GM12878 (cell line): ENCODE results near the gene CSF3R. TPM values are rescaled to one million over a fixed set of nuclear protein-coding genes. Genes with fewer than 3 reads are reported as not detected.

Experiments
- BCLAF1 ChIP-seq: fragments of 450-650 bp; IDR thresholded peaks from 2 replicates; pipeline ENCODE4 v1.6.1; 2017; ENCODE audit warnings: antibody characterized with exemption, mild to moderate bottlenecking, moderate library complexity
- HDAC6 ChIP-seq: fragments of 200-600 bp; sonication (generic); IDR thresholded peaks from one replicate; pipeline ENCODE4 v1.8.0; 2017; ENCODE audit warnings: antibody characterized with exemption; ENCODE audit not compliant: unreplicated experiment
- IKZF2 ChIP-seq, 2 experiments: fragments of 450-650 bp; IDR thresholded peaks; 2 replicates each; pipeline ENCODE4 v1.6.1; 2017; ENCODE audit warnings: mild to moderate bottlenecking in 2 of 2, moderate library complexity in 2 of 2
- PAX8 ChIP-seq: fragments of 450-650 bp; IDR thresholded peaks from 2 replicates; pipeline ENCODE4 v1.6.1; 2017; ENCODE audit warnings: mild to moderate bottlenecking, moderate library complexity
- RAD51 ChIP-seq: fragments of 450-650 bp; IDR thresholded peaks from 2 replicates; pipeline ENCODE4 v1.6.1; 2016; ENCODE audit warnings: moderate library complexity, mild to moderate bottlenecking, inconsistent platforms
- USF1 ChIP-seq: IDR thresholded peaks from 2 replicates; pipeline ENCODE4 v1.6.1; 2011; ENCODE audit warnings: borderline replicate concordance, low read depth, mild to moderate bottlenecking, moderate library complexity, mixed read lengths, low read length; ENCODE audit not compliant: insufficient read depth; ENCODE audit errors: extremely low read length
- ZNF274 ChIP-seq: IDR thresholded peaks from one replicate; pipeline ENCODE4 v1.8.0; 2011; ENCODE audit not compliant: insufficient read length, insufficient read depth
- polyA plus RNA-seq, 11 experiments: library from polyadenylated mRNA; depleted of rRNA in 4 of 11; unstranded in 6 of 11; stranded (reverse) in 5 of 11; fragments of >200 nt; fragmentation: Nextera tagmentation in 4 of 11; fragmentation: Illumina TruSeq in 1 of 11; extraction: Ambion mirVana in 4 of 11; extraction: Trizol in 1 of 11; gene quantifications; 1 replicate in 1 of 11; 2 replicates in 10 of 11; pipeline versions ENCODE4 v1.2.1 to v1.2.3, GENCODE V29; 2011 to 2016; ENCODE audit warnings: inconsistent platforms in 2 of 11, missing spikeins in 2 of 11, low read depth in 1 of 11
- total RNA-seq, 4 experiments: library from RNA; depleted of rRNA in 3 of 4; stranded (reverse); fragments of >200 nt in 3 of 4; fragmentation: Illumina TruSeq in 1 of 4; extraction: Trizol in 1 of 4; gene quantifications; 2 replicates each; pipeline versions ENCODE4 v1.2.1 to v1.2.3, GENCODE V29; 2013 to 2021
- TF ChIP-seq, protein P1 (sequence below): fragments of 450-650 bp; IDR thresholded peaks from 2 replicates; pipeline ENCODE4 v1.6.1; 2017; ENCODE audit warnings: mild to moderate bottlenecking, moderate library complexity

The CSF3R gene
- total and polyA plus RNA-seq, 10 of the 15 experiments (the other 5 are each of a cell fraction or from before 2014, with no cell fraction given): 0.13 TPM; not detected in 9

DNA sequence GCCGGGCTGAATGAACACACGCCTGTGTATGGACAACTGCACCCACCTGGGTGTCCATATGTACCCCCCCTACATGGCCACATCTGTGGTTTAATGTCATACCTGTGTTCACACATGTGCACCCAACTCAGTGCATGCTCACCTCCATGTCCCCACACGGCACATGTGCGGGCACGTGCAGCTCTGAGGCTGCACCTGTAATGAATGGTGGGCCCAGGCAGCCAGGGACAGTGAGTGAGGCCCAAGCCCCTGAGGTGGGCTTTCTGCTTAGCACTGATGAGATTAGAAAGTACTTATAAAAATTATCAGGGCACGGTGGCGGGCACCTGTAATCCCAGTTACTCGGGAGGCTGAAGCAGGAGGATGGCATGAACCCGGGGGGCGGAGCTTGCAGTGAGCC, 42.5 kb upstream of the CSF3R start (continued):
- TF ChIP-seq USF1 (no peak), ZNF274 (no peak), HDAC6 (no peak), BCLAF1 (no peak), RAD51 (no peak), IKZF2 (IDR thresholded peaks at IDR 0.05) (no peak), PAX8 (no peak)
- TF ChIP-seq, protein P1, sequence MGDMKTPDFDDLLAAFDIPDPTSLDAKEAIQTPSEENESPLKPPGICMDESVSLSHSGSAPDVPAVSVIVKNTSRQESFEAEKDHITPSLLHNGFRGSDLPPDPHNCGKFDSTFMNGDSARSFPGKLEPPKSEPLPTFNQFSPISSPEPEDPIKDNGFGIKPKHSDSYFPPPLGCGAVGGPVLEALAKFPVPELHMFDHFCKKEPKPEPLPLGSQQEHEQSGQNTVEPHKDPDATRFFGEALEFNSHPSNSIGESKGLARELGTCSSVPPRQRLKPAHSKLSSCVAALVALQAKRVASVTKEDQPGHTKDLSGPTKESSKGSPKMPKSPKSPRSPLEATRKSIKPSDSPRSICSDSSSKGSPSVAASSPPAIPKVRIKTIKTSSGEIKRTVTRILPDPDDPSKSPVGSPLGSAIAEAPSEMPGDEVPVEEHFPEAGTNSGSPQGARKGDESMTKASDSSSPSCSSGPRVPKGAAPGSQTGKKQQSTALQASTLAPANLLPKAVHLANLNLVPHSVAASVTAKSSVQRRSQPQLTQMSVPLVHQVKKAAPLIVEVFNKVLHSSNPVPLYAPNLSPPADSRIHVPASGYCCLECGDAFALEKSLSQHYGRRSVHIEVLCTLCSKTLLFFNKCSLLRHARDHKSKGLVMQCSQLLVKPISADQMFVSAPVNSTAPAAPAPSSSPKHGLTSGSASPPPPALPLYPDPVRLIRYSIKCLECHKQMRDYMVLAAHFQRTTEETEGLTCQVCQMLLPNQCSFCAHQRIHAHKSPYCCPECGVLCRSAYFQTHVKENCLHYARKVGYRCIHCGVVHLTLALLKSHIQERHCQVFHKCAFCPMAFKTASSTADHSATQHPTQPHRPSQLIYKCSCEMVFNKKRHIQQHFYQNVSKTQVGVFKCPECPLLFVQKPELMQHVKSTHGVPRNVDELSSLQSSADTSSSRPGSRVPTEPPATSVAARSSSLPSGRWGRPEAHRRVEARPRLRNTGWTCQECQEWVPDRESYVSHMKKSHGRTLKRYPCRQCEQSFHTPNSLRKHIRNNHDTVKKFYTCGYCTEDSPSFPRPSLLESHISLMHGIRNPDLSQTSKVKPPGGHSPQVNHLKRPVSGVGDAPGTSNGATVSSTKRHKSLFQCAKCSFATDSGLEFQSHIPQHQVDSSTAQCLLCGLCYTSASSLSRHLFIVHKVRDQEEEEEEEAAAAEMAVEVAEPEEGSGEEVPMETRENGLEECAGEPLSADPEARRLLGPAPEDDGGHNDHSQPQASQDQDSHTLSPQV: no peak
